Cardiac muscle cell (in vitro differentiated cells and primary cell): ENCODE results near the gene MCM9. TPM values are rescaled to one million over a fixed set of nuclear protein-coding genes. Genes with fewer than 3 reads are reported as not detected.
"Not testable (repeated sequence)": the region's sequence is repeated elsewhere in the genome, so short reads cannot be mapped to it uniquely, and the experiment has no call there.

Source experiments
- DNase-seq, 2 donors: peaks; one replicate each; pipeline versions ENCODE4 v3.0.0 to v3.0.0-alpha.2; 2010 to 2017; ENCODE audit warnings: low read depth in 1 of 2, low spot score in 1 of 2
- H3K27ac ChIP-seq: fragments of 200-600 bp; sonication (generic); 2 replicates; pipeline ENCODE4 v1.5.1; 2016
- H3K27me3 ChIP-seq: fragments of 200-600 bp; sonication (generic); 2 replicates; pipeline ENCODE4 v1.6.0; 2016; ENCODE audit warnings: control low read depth
- H3K36me3 ChIP-seq: fragments of 200-600 bp; sonication (generic); 2 replicates; pipeline ENCODE4 v1.5.1; 2016; ENCODE audit warnings: control low read depth
- H3K4me1 ChIP-seq: fragments of 200-600 bp; sonication (generic); 2 replicates; pipeline ENCODE4 v1.8.1; 2017; ENCODE audit warnings: low read depth, mild to moderate bottlenecking, mixed run types
- H3K4me3 ChIP-seq: fragments of 200-600 bp; sonication (generic); 2 replicates; pipeline ENCODE4 v1.5.1; 2016; ENCODE audit warnings: mild to moderate bottlenecking
- H3K9me3 ChIP-seq: fragments of 200-600 bp; sonication (generic); 2 replicates; pipeline ENCODE4 v1.5.1; 2017; ENCODE audit warnings: low read depth, mild to moderate bottlenecking, control low read depth
- polyA plus RNA-seq: library from polyadenylated mRNA; unstranded; fragments of >200 nt; fragmentation: Nextera tagmentation; extraction: Ambion mirVana; gene quantifications from 2 replicates; pipeline ENCODE4 v1.2.1, GENCODE V29; 2016
- total RNA-seq: library from RNA; depleted of rRNA; stranded (reverse); fragments of >200 nt; gene quantifications from 2 replicates; pipeline ENCODE4 v1.2.3, GENCODE V29; 2016
- TF ChIP-seq, protein P1 (sequence below): IDR thresholded peaks from 2 replicates; pipeline ENCODE4 v1.5.1; 2012; ENCODE audit warnings: low read depth, mild to moderate bottlenecking, low read length

Gene MCM9
- total and polyA plus RNA-seq, 2 experiments from 2014 or later = 7.0 to 10.1 TPM

DNA sequence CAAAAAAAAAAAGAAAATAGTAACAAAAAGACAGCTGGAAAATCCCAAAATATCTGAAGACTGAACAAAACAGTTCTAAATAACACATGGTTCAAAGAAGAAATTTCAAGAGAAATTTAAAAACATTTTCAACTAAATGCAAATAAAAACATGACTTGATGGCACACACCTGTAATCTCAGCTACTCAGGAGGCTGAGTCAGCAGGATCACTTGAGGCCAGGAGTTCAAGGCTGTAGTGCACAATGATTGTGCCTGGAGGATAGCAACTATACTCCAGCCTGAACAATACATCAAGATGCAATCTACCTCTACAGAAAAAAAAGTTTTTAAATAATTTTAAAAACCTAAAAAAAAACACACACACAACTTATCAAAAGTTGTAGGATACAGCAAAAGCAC lies 62.6 kb downstream of the MCM9 start:
- Histone ChIP-seq H3K4me1 (no peaks in the 10 kb centered on the region), H3K27ac (no peak overlapping the region), H3K36me3 (no peaks in the 10 kb centered on the region), H3K4me3 (no peak overlapping the region), H3K9me3 (no peaks in the 10 kb centered on the region), H3K27me3 (no peaks in the 10 kb centered on the region)
- TF ChIP-seq, protein P1, sequence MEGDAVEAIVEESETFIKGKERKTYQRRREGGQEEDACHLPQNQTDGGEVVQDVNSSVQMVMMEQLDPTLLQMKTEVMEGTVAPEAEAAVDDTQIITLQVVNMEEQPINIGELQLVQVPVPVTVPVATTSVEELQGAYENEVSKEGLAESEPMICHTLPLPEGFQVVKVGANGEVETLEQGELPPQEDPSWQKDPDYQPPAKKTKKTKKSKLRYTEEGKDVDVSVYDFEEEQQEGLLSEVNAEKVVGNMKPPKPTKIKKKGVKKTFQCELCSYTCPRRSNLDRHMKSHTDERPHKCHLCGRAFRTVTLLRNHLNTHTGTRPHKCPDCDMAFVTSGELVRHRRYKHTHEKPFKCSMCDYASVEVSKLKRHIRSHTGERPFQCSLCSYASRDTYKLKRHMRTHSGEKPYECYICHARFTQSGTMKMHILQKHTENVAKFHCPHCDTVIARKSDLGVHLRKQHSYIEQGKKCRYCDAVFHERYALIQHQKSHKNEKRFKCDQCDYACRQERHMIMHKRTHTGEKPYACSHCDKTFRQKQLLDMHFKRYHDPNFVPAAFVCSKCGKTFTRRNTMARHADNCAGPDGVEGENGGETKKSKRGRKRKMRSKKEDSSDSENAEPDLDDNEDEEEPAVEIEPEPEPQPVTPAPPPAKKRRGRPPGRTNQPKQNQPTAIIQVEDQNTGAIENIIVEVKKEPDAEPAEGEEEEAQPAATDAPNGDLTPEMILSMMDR = no peak
- no peak for DNase-seq

DNA sequence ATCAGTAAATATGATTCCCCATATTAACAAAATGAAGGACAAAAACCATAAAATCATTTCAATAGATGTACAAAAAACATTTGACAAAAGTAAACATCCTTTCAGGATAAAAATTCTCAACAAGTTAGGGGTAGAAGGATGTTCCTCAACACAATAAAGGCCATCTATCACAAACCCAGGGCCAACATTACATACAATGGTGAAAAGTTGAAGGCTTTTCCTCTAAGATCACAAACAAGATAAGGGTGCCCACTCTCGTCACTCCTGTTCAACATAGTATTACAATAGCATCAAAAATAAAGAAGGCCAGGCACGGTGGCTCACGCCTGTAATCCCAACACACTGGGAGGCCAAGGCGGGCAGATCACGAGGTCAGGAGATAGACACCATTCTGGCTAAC lies 63.6 kb downstream of the MCM9 start:
- no peak for DNase-seq
- no peak overlapping the region for H3K27ac ChIP-seq
- no peaks in the 10 kb centered on the region for H3K9me3 ChIP-seq
- no peaks in the 10 kb centered on the region for H3K27me3 ChIP-seq
- H3K4me3 ChIP-seq = no peak overlapping the region
- H3K4me1 ChIP-seq = no peaks in the 10 kb centered on the region
- TF ChIP-seq, protein P1 = no peak
- H3K36me3 ChIP-seq = no peaks in the 10 kb centered on the region

- peak in 1 of 2 donors; percentile 69 for DNase-seq
- Histone ChIP-seq H3K4me3 (no peak overlapping the region), H3K27ac (no peak overlapping the region), H3K36me3 (no peaks in the 10 kb centered on the region), H3K9me3 (no peaks in the 10 kb centered on the region), H3K4me1 (peaks cover 5% of the 10 kb centered on the region), H3K27me3 (no peaks in the 10 kb centered on the region)
- TF ChIP-seq, protein P1 = no peak
Measured at GRCh38 chr6:118869894-118870589, 64.9 kb downstream of the MCM9 start.

DNA sequence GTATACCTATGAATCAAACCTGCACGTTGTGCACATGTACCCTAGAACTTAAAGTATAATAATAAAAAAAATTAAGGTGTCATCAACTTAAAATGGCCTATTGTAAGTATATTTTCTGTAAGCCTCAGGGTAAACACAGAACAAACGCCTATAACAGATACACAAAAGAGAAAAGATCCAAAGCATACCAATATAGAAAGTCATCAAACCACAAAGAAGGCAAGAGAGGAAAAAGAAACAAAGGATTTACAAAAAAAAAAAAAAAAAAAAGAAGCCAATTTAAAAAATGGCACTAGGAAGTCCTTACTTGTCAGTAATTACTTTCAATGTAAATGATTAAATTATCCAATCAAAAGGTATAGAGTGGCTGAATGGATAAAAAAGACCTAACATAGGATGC lies 65.6 kb downstream of the MCM9 start:
- Histone ChIP-seq H3K27me3 (no peaks in the 10 kb centered on the region), H3K4me1 (peaks cover 11% of the 10 kb centered on the region), H3K9me3 (no peaks in the 10 kb centered on the region), H3K36me3 (no peaks in the 10 kb centered on the region), H3K27ac (no peak overlapping the region), H3K4me3 (no peak overlapping the region)
- DNase-seq = peak in 1 of 2 donors; percentile 45
- TF ChIP-seq, protein P1 = no peak

DNA sequence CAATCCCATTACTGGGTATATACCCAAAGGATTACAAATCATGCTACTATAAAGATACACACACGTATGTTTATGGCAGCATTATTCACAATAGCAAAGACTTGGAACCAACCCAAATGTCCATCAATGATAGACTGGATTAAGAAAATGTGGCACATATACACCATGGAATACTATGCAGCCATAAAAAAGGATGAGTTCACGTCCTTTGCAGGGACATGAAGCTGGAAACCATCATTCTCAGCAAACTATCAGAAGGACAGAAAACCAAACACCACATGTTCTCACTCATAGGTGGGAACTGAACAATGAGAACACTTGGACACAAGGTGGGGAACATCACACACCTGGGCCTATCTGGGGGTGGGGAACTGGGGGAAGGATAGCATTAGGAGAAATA lies 66.1 kb downstream of the MCM9 start:
- not testable (repeated sequence) for DNase-seq, H3K27ac ChIP-seq, H3K4me3 ChIP-seq, H3K36me3 ChIP-seq, H3K9me3 ChIP-seq, H3K27me3 ChIP-seq
- peaks cover 11% of the 10 kb centered on the region for H3K4me1 ChIP-seq

- Histone ChIP-seq H3K27ac (no peak overlapping the region), H3K36me3 (no peaks in the 10 kb centered on the region), H3K4me1 (peaks cover 11% of the 10 kb centered on the region), H3K9me3 (no peaks in the 10 kb centered on the region), H3K27me3 (no peaks in the 10 kb centered on the region), H3K4me3 (no peak overlapping the region)
- DNase-seq = no peak
- TF ChIP-seq, protein P1 = no peak
Measured at GRCh38 chr6:118867181-118867580, 67.8 kb downstream of the MCM9 start.
